Astrocyte of the spinal cord (primary cell): ENCODE results near the gene TECPR1.

Experiments
- DNase-seq: peaks from one replicate; pipeline ENCODE4 v3.0.0; 2011; ENCODE audit warnings: low read depth, low spot score
- H3K4me3 ChIP-seq: 2 replicates; pipeline ENCODE4 v1.5.1; 2011; ENCODE audit warnings: low read depth, mild to moderate bottlenecking, low read length, moderate library complexity
- in situ Hi-C: cut with HindIII; loops from 2 replicates; pipeline ENCODE4 v1.10.0; 2017; ENCODE audit warnings: low sequenced_read_pairs
- TF ChIP-seq, protein P1 (sequence below): IDR thresholded peaks from 2 replicates; pipeline ENCODE4 v1.5.1; 2012; ENCODE audit warnings: low read depth, mild to moderate bottlenecking, low read length, inconsistent platforms

TECPR1 gene

DNA sequence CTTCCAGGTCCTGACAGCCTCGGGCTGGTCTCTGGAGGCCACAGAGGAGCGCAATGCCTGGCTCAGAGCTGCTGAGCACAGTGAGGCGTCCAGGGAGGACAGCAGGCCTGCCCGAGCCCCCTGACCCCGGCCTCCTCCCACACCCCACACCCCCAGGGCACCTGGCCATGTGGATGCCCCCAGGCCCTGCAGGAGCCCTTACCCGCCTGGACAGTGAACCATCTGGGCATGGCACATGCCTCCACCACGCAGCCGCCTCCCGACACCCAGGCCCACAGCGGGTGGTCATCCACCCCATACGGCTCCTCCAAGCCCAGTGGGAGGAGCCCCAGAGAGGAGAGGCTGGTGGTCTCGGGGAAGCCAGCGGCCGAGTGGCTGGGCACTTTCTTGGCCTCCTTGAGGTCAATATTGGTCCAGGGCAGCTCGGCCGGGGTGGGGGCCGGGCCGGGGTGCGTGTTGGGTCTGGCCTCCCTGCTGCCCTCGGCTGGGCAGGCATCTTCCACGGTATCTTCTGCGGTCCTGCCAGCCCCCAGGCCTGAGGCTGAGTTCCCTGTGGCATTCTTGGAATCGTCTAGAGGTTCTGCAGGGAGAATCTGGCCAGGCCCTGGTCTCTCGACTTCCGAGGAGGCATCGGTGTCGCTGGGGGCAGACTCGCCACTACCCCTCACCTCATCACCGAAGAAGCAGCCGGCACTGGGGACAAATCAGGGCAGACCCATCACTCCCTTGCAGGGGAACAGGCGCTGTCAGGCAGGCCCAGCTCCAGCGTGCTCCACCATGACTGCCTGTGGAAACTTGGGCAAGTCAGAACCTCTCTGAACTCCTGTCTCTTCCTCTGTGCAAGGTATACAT, 18.6 kb downstream of the TECPR1 start:
- TF ChIP-seq, protein P1, sequence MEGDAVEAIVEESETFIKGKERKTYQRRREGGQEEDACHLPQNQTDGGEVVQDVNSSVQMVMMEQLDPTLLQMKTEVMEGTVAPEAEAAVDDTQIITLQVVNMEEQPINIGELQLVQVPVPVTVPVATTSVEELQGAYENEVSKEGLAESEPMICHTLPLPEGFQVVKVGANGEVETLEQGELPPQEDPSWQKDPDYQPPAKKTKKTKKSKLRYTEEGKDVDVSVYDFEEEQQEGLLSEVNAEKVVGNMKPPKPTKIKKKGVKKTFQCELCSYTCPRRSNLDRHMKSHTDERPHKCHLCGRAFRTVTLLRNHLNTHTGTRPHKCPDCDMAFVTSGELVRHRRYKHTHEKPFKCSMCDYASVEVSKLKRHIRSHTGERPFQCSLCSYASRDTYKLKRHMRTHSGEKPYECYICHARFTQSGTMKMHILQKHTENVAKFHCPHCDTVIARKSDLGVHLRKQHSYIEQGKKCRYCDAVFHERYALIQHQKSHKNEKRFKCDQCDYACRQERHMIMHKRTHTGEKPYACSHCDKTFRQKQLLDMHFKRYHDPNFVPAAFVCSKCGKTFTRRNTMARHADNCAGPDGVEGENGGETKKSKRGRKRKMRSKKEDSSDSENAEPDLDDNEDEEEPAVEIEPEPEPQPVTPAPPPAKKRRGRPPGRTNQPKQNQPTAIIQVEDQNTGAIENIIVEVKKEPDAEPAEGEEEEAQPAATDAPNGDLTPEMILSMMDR: no peak
- in situ Hi-C loops: no loop called here
- DNase-seq: no peak
- no peak overlapping the region for H3K4me3 ChIP-seq

DNA sequence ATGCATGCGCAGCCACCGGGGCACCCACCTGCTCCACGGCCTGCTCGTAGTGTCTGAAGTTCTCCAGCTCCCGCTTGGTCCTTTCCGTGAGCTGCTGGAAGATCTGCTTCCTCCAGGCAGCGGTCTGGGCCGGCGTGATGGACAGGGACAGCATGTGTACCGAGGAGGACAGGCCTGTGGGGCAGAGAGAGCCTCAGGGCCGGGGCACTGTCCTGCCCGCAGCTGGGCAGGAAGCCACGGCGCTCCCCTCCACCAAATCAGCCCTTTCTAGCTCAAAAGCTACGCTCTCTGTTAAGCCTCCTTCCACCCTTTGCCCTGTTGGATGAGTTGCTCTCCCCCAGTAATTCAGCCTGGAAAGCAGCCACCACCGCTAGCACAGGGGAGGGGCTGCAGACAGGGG, 19.2 kb downstream of the TECPR1 start:
- H3K4me3 ChIP-seq: no peak overlapping the region
- in situ Hi-C loops: no loop called here
- TF ChIP-seq, protein P1: no peak
- DNase-seq: no peak

DNA sequence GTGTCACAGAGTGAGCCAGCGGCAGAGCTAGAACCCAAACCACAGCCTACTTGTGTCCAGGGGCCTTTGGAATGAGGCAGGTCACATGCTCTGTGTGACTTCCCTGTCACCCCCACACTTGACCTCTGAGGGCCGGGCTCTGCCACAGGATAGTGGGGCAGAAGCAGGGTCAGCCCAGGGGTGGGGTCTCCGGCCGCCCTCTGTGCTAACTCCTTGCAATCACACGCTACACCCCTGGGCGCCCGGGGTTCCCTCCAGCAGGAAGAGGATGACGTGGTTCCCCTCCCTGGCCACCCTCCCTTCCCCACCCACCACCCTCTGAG, 19.8 kb downstream of the TECPR1 start:
- H3K4me3 ChIP-seq: no peak overlapping the region
- no peak for DNase-seq
- in situ Hi-C loops: no loop called here
- TF ChIP-seq, protein P1: no peak

DNA sequence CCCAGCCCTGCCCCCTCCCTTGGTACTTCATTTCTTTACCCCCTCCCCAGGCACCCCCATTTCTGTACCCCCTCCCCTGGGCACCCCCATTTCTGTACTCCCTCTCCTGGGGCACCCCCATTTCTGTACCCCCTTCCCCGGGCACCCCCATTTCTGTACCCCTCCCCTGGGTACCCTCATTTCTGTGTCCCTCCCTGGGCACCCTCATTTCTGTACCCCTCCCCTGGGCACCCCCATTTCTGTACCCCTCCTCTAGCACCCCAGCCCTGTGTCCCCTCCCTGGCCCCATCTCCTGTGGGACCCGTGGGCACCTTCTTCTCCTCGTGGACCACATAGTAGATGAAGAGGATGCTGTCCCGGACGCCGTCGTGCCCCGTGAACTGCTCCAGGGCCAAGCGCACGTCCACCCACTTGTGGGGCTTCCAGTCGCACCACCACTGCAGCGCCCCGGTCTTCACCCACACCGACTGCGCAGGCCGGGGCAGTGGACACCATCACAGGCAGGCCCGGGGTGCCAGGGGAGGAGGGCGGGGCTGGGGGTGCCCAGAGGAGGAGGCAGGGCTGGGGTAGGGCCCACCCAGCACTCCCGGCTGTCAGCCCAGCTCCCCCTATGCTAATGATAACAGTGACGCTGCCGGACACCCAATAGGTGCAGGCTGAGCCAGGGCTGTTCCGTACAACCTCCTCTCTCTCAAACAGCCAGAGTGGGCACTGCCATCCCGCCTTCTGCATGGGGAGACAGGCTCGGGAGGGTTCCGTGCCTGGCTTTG, 20.4 kb downstream of the TECPR1 start:
- in situ Hi-C loops: no loop called here
- TF ChIP-seq, protein P1: no peak
- no peak overlapping the region for H3K4me3 ChIP-seq
- no peak for DNase-seq

DNA sequence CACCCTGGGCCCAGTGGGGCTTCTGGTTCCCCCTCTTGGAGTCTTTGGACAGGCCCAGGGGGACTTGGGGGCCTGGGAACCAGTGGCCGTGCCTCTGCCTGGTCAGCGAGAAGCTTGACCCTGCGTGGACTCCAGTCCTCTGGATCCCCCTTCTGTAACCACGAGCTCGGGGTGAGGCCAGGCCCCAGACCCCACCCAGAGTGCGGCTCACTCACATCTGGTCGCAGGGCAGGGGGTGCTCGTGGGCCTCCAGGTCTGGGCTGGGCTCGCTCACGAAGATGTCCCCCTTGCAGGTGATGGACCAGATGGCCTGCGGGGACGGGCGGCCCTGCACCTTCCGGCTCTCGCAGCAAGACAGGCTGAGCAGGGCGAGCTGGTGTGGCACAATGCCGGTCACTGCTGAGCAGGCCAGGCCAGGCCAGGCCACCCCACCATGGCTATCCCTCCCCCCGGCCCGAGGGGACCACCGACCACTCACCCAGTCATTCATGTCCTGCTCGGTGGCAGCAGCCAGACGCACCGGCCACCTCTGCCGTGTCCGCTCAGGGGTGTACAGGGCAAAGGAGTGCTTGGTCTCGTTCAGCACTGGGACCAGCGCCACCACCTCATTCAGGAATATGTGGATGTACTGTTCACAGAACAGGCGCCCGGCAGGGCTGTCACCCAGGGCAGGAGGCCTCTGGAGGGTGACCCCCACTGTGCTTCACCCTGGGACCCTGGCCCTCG, 21.1 kb downstream of the TECPR1 start:
- DNase-seq: no peak

More for the DNA sequence above, 21.1 kb downstream of the TECPR1 start:
- no peak overlapping the region for H3K4me3 ChIP-seq
- in situ Hi-C loops: no loop called here
- TF ChIP-seq, protein P1: no peak
